PC-3 (cell line): ENCODE measurements around the gene CLP1. TPM values are rescaled to one million over a fixed set of nuclear protein-coding genes. Genes with fewer than 3 reads are reported as not detected.

Source experiments
- ATAC-seq: fragments of 200-7000 bp; cut with Tn5 transposase; 2 replicates; pipeline ENCODE4 v1.9.1; 2020; ENCODE audit warnings: mild to moderate bottlenecking, moderate library complexity
- BruUV-seq: library from RNA; stranded (reverse); fragments of 400-500 nt; replicated peaks from 2 replicates; lab custom pipeline; 2021; lab: Mats Ljungman, UMichigan
- CTCF ChIA-PET: fragments of 300-600 bp; sonication (Branson Sonifier 250); formaldehyde crosslinking; loops from one replicate; lab custom pipeline; 2022; ENCODE audit warnings: antibody characterized with exemption; lab: Charles Lee
- POLR2A ChIA-PET: fragments of 300-600 bp; sonication (Branson Sonifier 250); formaldehyde crosslinking; loops from one replicate; lab custom pipeline; 2022; ENCODE audit warnings: antibody characterized with exemption; ENCODE audit not compliant: unreplicated experiment; lab: Charles Lee
- DNase-seq: peaks from one replicate; pipeline ENCODE4 v3.0.0-alpha.2; 2015
- H2AFZ ChIP-seq: fragments of 300-600 bp; sonication (generic); 2 replicates; pipeline ENCODE4 v1.6.0; 2016; ENCODE audit warnings: antibody characterized with exemption, low read length
- H3F3A ChIP-seq: fragments of 300-600 bp; sonication (generic); one replicate; pipeline ENCODE4 v1.6.0; 2017; ENCODE audit warnings: antibody characterized with exemption, low read length, control low read depth, mild to moderate bottlenecking; ENCODE audit not compliant: unreplicated experiment
- H3K27ac ChIP-seq: fragments of 300-600 bp; sonication (generic); 2 replicates; pipeline ENCODE4 v1.5.1; 2016; ENCODE audit warnings: mild to moderate bottlenecking, low read length
- H3K27me3 ChIP-seq: fragments of 300-600 bp; sonication (generic); 2 replicates; pipeline ENCODE4 v1.6.1; 2016; ENCODE audit warnings: low read length, mixed read lengths
- H3K36me3 ChIP-seq: fragments of 300-600 bp; sonication (generic); 2 replicates; pipeline ENCODE4 v1.6.1; 2016; ENCODE audit warnings: low read depth, mixed run types, low read length, mixed read lengths
- H3K4me1 ChIP-seq: fragments of 300-600 bp; sonication (generic); 2 replicates; pipeline ENCODE4 v1.5.1; 2016; ENCODE audit warnings: low read length; ENCODE audit not compliant: insufficient read depth
- H3K4me2 ChIP-seq: fragments of 300-600 bp; sonication (generic); 2 replicates; pipeline ENCODE4 v1.6.0; 2016; ENCODE audit warnings: low read length
- H3K4me3 ChIP-seq: fragments of 300-600 bp; sonication (generic); 2 replicates; pipeline ENCODE4 v1.5.1; 2016; ENCODE audit warnings: mild to moderate bottlenecking, low read length, mixed read lengths
- H3K79me2 ChIP-seq: fragments of 300-600 bp; sonication (generic); 2 replicates; pipeline ENCODE4 v1.6.1; 2017; ENCODE audit warnings: low read length, mixed read lengths
- H3K9ac ChIP-seq: fragments of 300-600 bp; sonication (generic); 2 replicates; pipeline ENCODE4 v1.6.0; 2016; ENCODE audit warnings: mild to moderate bottlenecking, low read length
- H3K9me2 ChIP-seq: fragments of 300-600 bp; sonication (generic); replicated peaks from 2 replicates; pipeline ENCODE4 v1.6.1; 2016; ENCODE audit warnings: mixed run types, low read length, mixed read lengths
- H3K9me3 ChIP-seq: fragments of 300-600 bp; sonication (generic); 2 replicates; pipeline ENCODE4 v1.6.1; 2016; ENCODE audit warnings: low read length, mixed read lengths
- H4K20me1 ChIP-seq: fragments of 300-600 bp; sonication (generic); 2 replicates; pipeline ENCODE4 v1.6.1; 2016; ENCODE audit warnings: low read length, mixed read lengths
- CTCF ChIP-seq: fragments of 300-600 bp; sonication (generic); conservative IDR thresholded peaks from 2 replicates; pipeline ENCODE4 v1.5.1; 2017; ENCODE audit warnings: antibody characterized with exemption, low read depth, mild to moderate bottlenecking, low read length
- EZH2 ChIP-seq: fragments of 300-600 bp; sonication (generic); IDR thresholded peaks from one replicate; pipeline ENCODE4 v1.6.1; 2017; ENCODE audit warnings: antibody characterized with exemption, mild to moderate bottlenecking, low read length; ENCODE audit not compliant: unreplicated experiment
- EZH2phosphoT487 ChIP-seq: fragments of 300-600 bp; sonication (generic); IDR thresholded peaks from 2 replicates; pipeline ENCODE4 v1.6.1; 2018; ENCODE audit warnings: mild to moderate bottlenecking, antibody characterized with exemption, low read length, borderline replicate concordance
- intact Hi-C: fragments of 100-400 bp; cut with micrococcal nuclease; formaldehyde crosslinking; loops from 2 replicates; pipeline ENCODE4 v1.9.0; 2023
- total RNA-seq: library from RNA; depleted of rRNA; stranded (reverse); fragments of >200 nt; gene quantifications from 2 replicates; pipeline ENCODE4 v1.2.3, GENCODE V29; 2014

The CLP1 gene
- total RNA-seq, 1 experiment from 2014 or later, result 28.4 TPM

DNA sequence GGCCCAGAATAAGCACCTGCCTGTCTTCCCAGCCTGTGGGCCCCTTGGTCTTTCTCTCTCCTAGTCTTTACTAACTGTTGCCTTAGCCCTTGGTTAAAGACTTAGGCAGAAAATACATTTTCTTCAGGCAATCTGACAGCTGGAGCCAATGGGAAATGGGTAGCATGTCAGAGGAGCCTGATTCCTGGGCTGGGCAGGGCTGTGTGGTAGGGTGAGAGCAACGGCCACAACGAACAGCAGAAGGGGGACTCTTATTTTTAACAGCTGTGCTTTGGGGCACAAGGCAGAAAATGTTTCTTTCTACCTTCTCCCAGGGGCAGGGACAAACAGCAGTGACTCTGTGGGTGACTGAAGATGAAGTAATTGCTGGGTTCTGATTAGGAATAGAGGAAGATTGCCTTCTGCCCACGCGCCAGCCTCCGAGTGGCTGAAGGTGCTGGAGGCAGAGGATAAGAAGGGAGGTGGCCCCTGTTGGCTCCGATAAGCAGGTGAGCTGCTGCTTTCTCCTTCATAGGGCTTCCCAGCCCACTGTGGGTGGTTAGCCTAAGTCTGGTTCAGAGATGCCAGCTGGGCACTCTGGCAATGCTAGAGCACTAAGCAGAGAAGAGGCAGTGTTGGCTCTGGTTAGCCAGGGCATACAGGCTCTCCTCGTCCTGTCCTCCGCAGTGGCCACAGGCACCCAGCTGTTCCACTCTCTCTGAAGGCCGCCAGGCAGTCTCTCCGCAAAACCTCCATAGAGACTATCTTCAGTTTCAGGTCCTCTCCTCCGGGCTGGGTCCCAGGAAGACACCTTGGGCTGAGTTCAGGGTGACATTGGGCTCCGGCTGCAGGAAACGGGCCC lies 9.4 kb upstream of the CLP1 start:
- Histone ChIP-seq H3K9me2 (no peaks in the 10 kb centered on the region), H3F3A (no peaks in the 10 kb centered on the region), H3K27me3 (peaks cover 29% of the 10 kb centered on the region), H3K9ac (no peak overlapping the region), H4K20me1 (no peaks in the 10 kb centered on the region), H3K9me3 (no peaks in the 10 kb centered on the region), H3K4me2 (peak overlapping the region; percentile 76), H3K4me1 (peaks cover 17% of the 10 kb centered on the region), H3K79me2 (no peaks in the 10 kb centered on the region), H3K4me3 (no peak overlapping the region), H3K36me3 (no peaks in the 10 kb centered on the region), H3K27ac (no peak overlapping the region), H2AFZ (no peak overlapping the region)
- DNase-seq, result no peak
- intact Hi-C loops, result no loop called here
- no TSS peak for BruUV-seq
- TF ChIP-seq CTCF, result no peak
- ChIA-PET CTCF (interaction anchor here (0.8 to 1.2 kb wide), 2 partner anchors 155 to 171 kb away, joined by 3 to 4 read pairs; no protein-coding TSS in a partner anchor), POLR2A (interaction anchor here (0.5 kb wide), 1 partner anchor 153 kb away, joined by 4 read pairs; no protein-coding TSS in a partner anchor)
- ATAC-seq, result peak; percentile 27

- BruUV-seq, result no TSS peak
- TF ChIP-seq CTCF (no peak), EZH2 (no peak), EZH2phosphoT487 (no peak)
Measured at GRCh38 chr11:57648801-57649735, 8.5 kb upstream of the CLP1 start.

More at GRCh38 chr11:57648801-57649735, 8.5 kb upstream of the CLP1 start:
- Histone ChIP-seq H3K4me1 (peaks cover 17% of the 10 kb centered on the region), H3K79me2 (no peaks in the 10 kb centered on the region), H2AFZ (no peak overlapping the region), H3F3A (no peaks in the 10 kb centered on the region), H3K9me3 (no peaks in the 10 kb centered on the region), H4K20me1 (no peaks in the 10 kb centered on the region), H3K4me3 (peak overlapping the region; percentile 50), H3K9ac (no peak overlapping the region), H3K36me3 (no peaks in the 10 kb centered on the region), H3K27me3 (peaks cover 29% of the 10 kb centered on the region), H3K4me2 (peak overlapping the region; percentile 76), H3K9me2 (no peaks in the 10 kb centered on the region), H3K27ac (no peak overlapping the region)
- POLR2A ChIA-PET, result no interaction called here
- intact Hi-C loops, result no loop called here
- CTCF ChIA-PET, result interaction anchor here (0.8 to 1.2 kb wide), 2 partner anchors 156 to 172 kb away, joined by 3 to 4 read pairs; no protein-coding TSS in a partner anchor
- ATAC-seq (peak; percentile 8), DNase-seq (no peak)
